HG03196 (cell line): ENCODE measurements around the gene PARD6B.

Experiments used
- ATAC-seq: cut with Tn5 transposase; IDR thresholded peaks from one replicate; pipeline ENCODE4 v1.9.1; 2021; ENCODE audit not compliant: unreplicated experiment

PARD6B gene

DNA sequence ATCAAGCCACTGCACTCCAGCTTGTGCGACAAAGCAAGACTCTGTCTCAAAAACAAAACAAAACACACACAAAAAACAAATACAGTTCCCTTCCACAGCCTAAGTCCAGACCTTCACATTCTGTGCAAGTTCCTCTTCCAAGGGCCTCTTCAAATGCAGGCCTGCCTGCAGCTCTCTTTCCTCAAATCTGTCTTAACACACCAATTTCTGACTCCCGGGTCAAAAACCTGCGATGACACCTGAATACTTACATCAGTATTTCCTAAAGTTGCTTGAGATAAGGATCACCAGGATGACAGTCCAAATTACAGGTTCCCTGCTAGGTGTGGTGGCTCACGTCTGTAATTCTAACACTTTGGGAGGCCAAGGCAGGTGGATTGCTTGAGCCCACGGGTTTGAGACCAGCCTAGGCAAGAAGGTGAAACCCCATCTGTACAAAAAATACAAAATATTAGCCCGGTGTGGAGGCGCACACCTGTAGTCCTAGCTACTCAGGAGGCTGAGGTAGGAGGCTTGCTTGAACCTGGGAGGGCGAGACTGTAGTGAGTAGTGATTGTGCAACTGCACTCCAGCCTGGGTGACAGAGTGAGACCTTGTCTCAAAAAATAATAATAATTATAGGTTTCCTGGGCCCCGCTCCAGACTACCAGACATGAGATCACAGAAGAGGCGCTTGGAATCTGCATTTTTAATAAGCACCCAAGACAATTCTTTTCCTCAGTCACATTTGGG, 8.8 kb upstream of the PARD6B start:
- no peak for ATAC-seq

DNA sequence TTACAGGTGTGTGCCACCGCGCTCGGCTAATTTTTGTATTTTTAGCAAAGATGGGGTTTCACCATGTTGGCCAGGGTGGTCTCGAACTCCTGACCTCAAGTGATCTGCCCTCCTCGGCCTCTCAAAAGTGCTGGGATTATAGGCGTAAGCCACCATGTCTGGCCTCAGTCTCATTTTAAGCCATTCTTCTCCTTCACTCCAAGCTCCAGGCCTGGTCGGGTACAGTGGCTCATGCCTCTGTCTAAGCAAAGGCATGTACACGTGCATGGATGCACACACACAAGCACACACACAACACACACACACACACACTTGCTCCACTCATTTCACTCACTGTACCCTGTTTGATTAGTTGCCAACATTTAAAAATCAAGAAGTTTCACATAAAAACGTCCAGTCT, 7.7 kb upstream of the PARD6B start:
- no peak for ATAC-seq

- ATAC-seq = no peak
Measured at GRCh38 chr20:50724112-50724725, 7.2 kb upstream of the PARD6B start.

GRCh38 chr20:50724851-50725723, 6.3 kb upstream of the PARD6B start:
- ATAC-seq = no peak

- ATAC-seq = no peak
Measured at GRCh38 chr20:50725724-50726005, 5.7 kb upstream of the PARD6B start.

- no peak for ATAC-seq
Measured at GRCh38 chr20:50726955-50727791, 4.2 kb upstream of the PARD6B start.

DNA sequence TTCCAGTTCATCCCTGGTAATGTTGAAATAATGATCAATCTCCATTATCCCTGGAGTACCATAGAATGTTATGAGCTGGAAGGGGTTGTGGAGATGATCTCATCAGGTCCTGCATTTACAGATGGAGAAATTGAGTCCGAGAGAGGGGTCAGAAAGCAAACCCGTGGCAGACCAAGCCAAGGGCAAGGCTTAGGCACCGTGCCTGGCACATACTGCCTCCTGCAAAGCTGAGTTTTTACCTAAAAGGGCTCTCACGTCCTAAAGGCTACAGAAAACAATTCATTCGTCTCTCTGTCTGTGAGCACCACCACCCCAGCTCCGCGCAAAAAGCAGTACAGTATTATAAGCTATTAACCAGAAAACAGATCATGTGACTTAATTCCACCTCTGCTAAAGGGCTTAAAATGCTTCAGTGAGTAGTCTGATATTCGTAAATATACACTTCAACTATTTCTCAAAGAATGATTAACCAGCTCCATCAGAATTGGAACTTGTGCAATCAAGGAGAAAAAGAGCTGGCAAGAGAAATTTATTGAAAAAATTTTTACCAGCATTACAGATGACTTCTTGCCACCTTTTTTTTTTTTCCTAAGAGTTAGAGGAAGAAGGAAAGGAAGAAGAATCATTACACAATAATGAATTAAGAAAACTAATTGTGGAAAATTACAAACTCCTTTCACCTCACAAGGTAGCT, 3.4 kb upstream of the PARD6B start:
- no peak for ATAC-seq

GRCh38 chr20:50728486-50728980, 2.8 kb upstream of the PARD6B start:
- no peak for ATAC-seq

- ATAC-seq = no peak
Measured at GRCh38 chr20:50728981-50729874, 2.2 kb upstream of the PARD6B start.

GRCh38 chr20:50729901-50730764, 1.2 kb upstream of the PARD6B start:
- no peak for ATAC-seq

DNA sequence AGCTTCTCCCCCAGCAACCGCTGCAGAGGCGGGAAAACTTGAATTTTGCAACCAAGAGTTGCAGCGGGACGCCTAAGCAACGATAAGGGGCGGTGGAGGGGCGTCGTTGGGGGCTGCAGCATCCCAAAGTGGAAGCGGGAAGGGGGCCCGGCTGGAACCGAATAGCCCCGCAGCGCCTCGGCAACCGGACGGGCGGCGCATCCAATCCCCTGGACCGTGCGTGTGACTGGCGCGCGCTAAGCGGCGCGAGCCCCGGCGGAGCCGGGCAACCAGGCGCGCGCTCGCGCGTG, 670 bp upstream of the PARD6B start:
- ATAC-seq = no peak

DNA sequence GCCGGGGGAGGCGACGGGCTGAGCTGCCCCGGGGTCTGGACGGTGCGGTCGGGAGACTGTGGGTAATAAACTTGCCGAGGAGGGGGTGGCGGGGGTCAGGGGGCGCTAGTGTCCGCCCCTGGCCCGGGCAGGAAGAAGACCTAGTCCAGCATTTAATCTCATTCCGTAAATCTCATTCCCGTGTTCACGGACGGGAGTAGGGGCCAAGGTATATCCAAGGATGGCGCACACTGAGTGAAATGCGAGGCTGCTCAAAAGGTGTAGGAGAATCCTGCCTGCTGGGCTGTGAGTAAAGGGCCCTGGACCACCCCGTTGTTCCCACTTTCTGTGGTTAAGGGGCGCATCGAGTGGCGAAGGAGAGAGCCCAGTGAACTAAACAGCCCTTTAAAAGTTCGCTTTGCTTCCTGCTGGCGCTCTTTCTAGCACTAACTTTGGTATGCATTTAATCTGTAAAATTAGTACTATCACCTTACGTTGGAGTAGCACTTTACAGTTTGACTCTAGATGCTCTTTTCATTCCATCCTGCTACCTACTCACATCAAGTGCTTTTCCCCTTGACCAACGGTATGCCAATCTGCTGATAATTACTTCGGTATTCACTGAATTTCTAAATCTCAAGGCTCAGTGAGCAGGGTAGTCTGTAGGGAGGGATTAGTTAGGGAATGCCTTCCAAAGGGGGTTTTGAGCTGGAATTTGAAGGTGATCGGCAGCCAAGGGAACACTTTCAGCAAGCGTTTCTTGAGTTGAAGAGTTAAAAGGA, 730 bp downstream of the PARD6B start:
- ATAC-seq = no peak

- ATAC-seq = no peak
Measured at GRCh38 chr20:50733644-50734349, 2.4 kb downstream of the PARD6B start.

GRCh38 chr20:50734730-50735679, 3.6 kb downstream of the PARD6B start:
- ATAC-seq = no peak

DNA sequence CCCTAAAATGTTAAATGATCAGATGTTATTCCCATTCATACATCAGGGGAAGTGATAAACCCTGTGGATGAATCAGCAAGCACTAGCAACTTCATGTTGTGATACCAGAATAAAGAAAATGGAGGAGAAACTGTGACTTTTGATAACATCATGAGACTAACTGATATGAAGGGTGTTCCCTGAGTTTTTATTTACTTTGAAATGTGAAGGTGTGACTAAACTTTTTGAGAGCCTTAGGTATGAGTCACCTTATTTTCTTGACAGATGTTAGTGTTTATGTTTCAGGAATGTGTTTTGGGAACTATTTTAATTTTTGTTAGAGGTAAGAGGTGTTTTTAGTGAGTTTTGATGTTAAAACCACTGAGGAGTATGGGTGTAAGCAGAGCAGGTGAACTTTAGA, 4.4 kb downstream of the PARD6B start:
- ATAC-seq = no peak

DNA sequence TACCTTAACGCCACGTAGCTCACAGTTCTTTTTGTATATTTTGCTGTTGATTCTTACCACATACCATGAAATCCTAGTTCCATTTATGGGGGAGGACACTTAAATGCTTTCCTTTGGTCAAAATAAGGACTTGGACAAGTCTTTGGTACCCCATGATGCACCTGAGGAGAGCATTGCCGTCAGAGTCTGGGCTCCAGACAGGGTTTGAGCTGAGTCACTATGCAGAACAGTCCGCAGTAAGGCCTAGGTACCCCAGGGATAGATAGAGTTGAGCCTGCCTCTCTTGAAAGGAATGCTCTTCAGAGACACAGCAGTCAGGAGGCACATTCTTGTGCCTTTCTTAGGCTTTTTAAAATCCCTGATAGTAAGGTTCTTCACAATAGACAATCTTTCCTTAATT, 6.0 kb downstream of the PARD6B start:
- ATAC-seq = no peak
